Measurements from ENCODE around the gene ZNF595. TPM values are rescaled to one million over a fixed set of nuclear protein-coding genes. Genes with fewer than 3 reads are reported as not detected.
"Not testable (repeated sequence)": the region's sequence is repeated elsewhere in the genome, so short reads cannot be mapped to it uniquely, and the experiment has no call there.

Gene ZNF595
- total RNA-seq, 1 experiment from 2014 or later, result 36.7 TPM

DNA sequence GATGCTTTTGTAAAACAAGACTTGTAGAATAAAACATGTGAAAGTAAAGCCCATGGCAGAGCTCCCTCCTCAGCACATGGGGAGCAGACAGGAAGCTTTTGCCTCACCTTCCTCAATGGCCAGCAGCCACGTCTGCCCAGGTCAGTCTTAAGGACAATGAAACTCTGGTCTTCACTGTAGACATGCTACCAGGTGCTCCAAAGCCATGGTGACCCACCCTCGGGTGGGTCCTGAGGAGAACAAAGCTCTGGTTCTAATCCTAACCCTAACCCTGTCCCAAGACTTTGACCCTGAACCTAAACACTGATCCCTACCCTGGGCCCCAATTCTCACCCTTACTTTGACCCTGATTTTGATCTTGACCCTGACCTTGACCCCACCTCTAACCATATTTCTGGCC, 30.2 kb upstream of the ZNF595 start:
- intact Hi-C loops (cut with micrococcal nuclease; ENCODE audit: unreplicated experiment); in situ Hi-C loops (cut with HindIII; ENCODE audit: low pct_unique_long_range_greater_than_20kb, low sequenced_read_pairs); H3K36me3 ChIP-seq (ENCODE audit: control insufficient read depth, insufficient read depth, low read length); POLR2A ChIA-PET; ATAC-seq; H3K4me1 ChIP-seq (ENCODE audit: control insufficient read depth, insufficient read depth, low read length); H3K27me3 ChIP-seq (ENCODE audit: control insufficient read depth, insufficient read depth, low read length); BruUV-seq (replicated peaks); H3K9me3 ChIP-seq (ENCODE audit: control insufficient read depth, insufficient read depth, low read depth, low read length); H3K27ac ChIP-seq (ENCODE audit: low read length); DNase-seq (ENCODE audit: low read depth, low spot score); CTCF ChIA-PET; H3K4me3 ChIP-seq (ENCODE audit: low read depth in 2 of 2, low read length in 2 of 2): not testable (repeated sequence)

DNA sequence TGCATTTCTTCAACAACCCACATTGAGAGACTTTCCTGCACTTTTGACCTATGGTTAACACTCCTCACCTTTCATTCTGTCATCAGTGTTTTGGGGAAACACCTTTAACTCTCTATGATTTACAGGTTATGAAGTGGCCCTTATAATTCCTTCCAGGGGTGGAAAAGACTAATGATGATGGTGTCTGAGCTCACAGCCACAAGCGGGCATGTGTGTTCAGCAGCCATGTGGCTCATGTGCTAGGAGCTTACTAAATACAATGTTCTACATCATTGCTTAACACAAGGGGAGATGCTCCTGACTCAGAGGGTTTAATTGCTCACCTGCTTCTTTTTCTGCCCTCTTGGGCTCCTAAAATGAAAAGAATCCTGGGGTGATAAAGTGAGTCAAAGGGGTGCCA, 28.8 kb upstream of the ZNF595 start:
- intact Hi-C loops (cut with micrococcal nuclease; ENCODE audit: unreplicated experiment); H3K4me3 ChIP-seq (ENCODE audit: low read depth in 2 of 2, low read length in 2 of 2); ATAC-seq; CTCF ChIA-PET; H3K27me3 ChIP-seq (ENCODE audit: control insufficient read depth, insufficient read depth, low read length); BruUV-seq (replicated peaks); H3K4me1 ChIP-seq (ENCODE audit: control insufficient read depth, insufficient read depth, low read length); H3K9me3 ChIP-seq (ENCODE audit: control insufficient read depth, insufficient read depth, low read depth, low read length); H3K36me3 ChIP-seq (ENCODE audit: control insufficient read depth, insufficient read depth, low read length); in situ Hi-C loops (cut with HindIII; ENCODE audit: low pct_unique_long_range_greater_than_20kb, low sequenced_read_pairs); DNase-seq (ENCODE audit: low read depth, low spot score); H3K27ac ChIP-seq (ENCODE audit: low read length); POLR2A ChIA-PET: not testable (repeated sequence)

DNA sequence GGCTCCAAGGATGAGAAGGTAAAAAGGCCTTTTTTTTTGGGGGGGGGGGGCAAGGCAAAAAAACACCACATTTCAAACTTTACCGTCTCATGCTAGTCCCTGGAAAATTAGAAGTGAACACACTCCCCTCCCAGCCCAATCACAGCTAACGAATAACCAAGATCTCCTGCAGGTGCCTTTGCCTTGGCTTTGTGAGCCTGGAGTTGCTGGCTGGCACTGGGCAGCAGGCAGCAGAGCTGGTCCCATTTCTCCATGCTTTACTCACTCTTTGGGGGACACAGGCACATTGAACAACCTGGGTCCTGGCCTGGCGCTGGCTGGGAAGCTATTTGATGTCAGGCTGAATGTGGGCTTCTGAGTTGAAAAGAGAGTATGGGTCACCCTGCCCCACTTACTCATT, 25.6 kb upstream of the ZNF595 start:
- H3K4me1 ChIP-seq (ENCODE audit: control insufficient read depth, insufficient read depth, low read length); BruUV-seq (replicated peaks); DNase-seq (ENCODE audit: low read depth, low spot score); H3K9me3 ChIP-seq (ENCODE audit: control insufficient read depth, insufficient read depth, low read depth, low read length); CTCF ChIA-PET; H3K27me3 ChIP-seq (ENCODE audit: control insufficient read depth, insufficient read depth, low read length); intact Hi-C loops (cut with micrococcal nuclease; ENCODE audit: unreplicated experiment); in situ Hi-C loops (cut with HindIII; ENCODE audit: low pct_unique_long_range_greater_than_20kb, low sequenced_read_pairs); H3K4me3 ChIP-seq (ENCODE audit: low read depth in 2 of 2, low read length in 2 of 2); H3K27ac ChIP-seq (ENCODE audit: low read length); H3K36me3 ChIP-seq (ENCODE audit: control insufficient read depth, insufficient read depth, low read length); ATAC-seq; POLR2A ChIA-PET: not testable (repeated sequence)

DNA sequence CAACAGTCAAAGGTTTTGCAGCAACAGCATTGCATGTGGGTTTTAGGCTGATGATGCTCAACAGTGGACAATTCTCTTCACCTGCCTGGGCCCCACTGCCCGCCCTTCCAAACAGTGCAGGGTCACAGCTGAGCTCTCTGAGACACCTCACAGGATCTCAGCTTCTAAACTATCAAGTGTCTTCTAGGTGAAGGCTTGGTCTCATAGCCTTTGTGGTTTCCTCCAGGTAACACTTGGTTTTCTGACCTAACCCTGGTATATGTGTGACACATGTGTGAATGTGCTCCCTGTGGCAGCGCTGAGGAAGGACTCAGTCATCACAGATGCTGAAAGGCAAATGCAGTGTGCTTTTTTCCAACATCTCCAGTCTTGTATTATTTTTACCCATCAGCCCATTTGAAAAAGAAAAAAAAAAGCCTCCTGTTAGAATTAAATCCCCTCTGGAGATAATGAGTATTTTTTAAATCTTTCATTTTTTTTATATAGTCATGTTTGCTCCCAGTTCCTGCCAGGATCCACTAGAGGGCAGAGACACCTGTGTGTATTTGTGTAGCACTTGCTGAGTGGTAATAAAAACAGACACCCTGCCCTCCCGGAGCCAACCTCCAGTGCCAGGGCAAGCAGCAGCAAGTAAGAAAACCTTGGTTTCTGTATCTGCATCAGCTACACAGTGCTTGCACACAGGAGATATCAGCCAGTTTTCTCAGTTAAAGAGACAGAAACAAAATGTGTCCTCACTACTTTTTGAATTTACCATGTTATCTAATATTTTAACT, 24.2 kb upstream of the ZNF595 start:
- DNase-seq (ENCODE audit: low read depth, low spot score); POLR2A ChIA-PET; H3K4me1 ChIP-seq (ENCODE audit: control insufficient read depth, insufficient read depth, low read length); H3K27ac ChIP-seq (ENCODE audit: low read length); H3K36me3 ChIP-seq (ENCODE audit: control insufficient read depth, insufficient read depth, low read length); H3K9me3 ChIP-seq (ENCODE audit: control insufficient read depth, insufficient read depth, low read depth, low read length); ATAC-seq; CTCF ChIA-PET; H3K27me3 ChIP-seq (ENCODE audit: control insufficient read depth, insufficient read depth, low read length); H3K4me3 ChIP-seq (ENCODE audit: low read depth in 2 of 2, low read length in 2 of 2); BruUV-seq (replicated peaks); in situ Hi-C loops (cut with HindIII; ENCODE audit: low pct_unique_long_range_greater_than_20kb, low sequenced_read_pairs); intact Hi-C loops (cut with micrococcal nuclease; ENCODE audit: unreplicated experiment): not testable (repeated sequence)

DNA sequence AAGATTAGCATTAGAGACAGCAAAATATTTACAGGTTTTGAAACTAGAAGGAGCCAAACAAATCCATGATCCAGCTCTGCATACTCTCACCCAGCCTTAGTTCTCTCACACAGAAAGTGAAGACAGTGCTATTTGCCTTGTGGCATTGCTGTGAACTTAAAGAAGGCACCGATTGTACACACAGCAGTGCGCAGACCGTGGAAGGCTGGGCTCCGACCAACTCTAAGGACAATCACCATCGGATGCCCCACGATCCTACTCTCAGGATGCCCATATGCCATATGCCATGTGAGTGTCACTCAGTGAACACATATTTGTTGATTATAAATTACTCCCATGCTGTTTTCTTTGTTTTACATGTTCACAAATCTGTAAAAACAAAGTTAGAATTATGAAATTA, 19.8 kb upstream of the ZNF595 start:
- in situ Hi-C loops (cut with HindIII; ENCODE audit: low pct_unique_long_range_greater_than_20kb, low sequenced_read_pairs); H3K9me3 ChIP-seq (ENCODE audit: control insufficient read depth, insufficient read depth, low read depth, low read length); H3K4me3 ChIP-seq (ENCODE audit: low read depth in 2 of 2, low read length in 2 of 2); H3K27ac ChIP-seq (ENCODE audit: low read length); CTCF ChIA-PET; DNase-seq (ENCODE audit: low read depth, low spot score); ATAC-seq; H3K36me3 ChIP-seq (ENCODE audit: control insufficient read depth, insufficient read depth, low read length); POLR2A ChIA-PET; intact Hi-C loops (cut with micrococcal nuclease; ENCODE audit: unreplicated experiment); BruUV-seq (replicated peaks); H3K27me3 ChIP-seq (ENCODE audit: control insufficient read depth, insufficient read depth, low read length); H3K4me1 ChIP-seq (ENCODE audit: control insufficient read depth, insufficient read depth, low read length): not testable (repeated sequence)

DNA sequence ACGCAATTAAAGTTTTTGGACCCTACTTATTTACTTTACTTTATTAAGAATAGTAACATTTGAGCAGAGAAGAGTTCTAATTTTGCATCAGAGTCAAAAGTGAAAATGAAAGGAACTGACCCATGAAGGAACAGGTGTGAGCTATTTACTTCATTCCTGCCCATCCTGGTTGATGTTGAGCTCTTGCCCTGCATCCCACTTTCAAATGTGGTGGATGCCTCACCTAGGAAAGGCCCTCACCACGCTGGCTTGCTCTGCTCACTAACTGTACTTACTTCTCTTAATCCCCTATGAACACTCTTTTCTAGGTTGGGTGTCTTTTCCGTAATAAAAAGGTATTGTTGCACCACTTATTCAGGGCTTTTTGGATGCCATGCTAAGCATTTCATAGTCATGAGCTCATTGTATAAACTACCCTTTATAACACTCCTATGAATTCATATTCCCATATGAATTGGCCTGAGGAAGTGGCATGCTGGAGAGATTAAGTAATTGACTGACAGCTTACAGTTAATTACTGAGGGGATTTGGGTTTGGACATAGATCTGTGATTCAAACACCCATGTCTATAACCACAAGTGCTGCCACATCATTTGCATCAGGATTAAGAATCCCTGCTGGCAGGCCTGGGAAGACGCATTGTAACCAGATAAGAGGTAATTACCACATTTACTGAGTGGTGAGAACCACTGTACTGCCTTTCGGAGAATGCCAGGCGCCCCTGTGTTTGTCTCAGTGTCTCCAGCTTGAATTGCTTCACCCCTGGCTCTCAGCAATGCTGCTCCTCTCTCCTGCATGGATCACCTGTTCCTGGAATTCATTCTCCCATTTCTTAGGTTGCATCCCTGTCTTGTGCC, 16.3 kb upstream of the ZNF595 start:
- H3K4me3 ChIP-seq (ENCODE audit: low read depth in 2 of 2, low read length in 2 of 2); H3K4me1 ChIP-seq (ENCODE audit: control insufficient read depth, insufficient read depth, low read length); H3K27me3 ChIP-seq (ENCODE audit: control insufficient read depth, insufficient read depth, low read length); ATAC-seq; BruUV-seq (replicated peaks); DNase-seq (ENCODE audit: low read depth, low spot score); CTCF ChIA-PET; in situ Hi-C loops (cut with HindIII; ENCODE audit: low pct_unique_long_range_greater_than_20kb, low sequenced_read_pairs); H3K27ac ChIP-seq (ENCODE audit: low read length); H3K36me3 ChIP-seq (ENCODE audit: control insufficient read depth, insufficient read depth, low read length); intact Hi-C loops (cut with micrococcal nuclease; ENCODE audit: unreplicated experiment); H3K9me3 ChIP-seq (ENCODE audit: control insufficient read depth, insufficient read depth, low read depth, low read length): not testable (repeated sequence)
- POLR2A ChIA-PET, result interaction anchor here (1.5 kb wide), 1 partner anchor 12 kb away, joined by 7 read pairs; no protein-coding TSS in a partner anchor

DNA sequence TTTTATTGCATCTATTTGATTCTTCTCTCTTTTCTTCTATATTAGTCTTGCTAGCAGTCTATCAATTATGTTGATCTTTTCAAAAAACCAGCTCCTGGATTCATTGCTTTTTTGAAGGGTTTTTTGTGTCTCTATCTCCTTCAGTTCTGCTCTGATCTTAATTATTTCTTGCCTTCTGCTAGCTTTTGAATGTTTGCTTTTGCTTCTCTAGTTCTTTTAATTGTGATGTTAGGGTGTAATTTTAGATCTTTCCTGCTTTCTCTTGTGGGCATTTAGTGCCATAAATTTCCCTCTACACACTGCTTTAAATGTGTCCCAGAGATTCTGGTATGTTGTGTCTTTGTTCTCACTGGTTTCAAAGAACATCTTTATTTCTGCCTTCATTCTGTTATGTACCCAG, 14.9 kb upstream of the ZNF595 start:
- H3K36me3 ChIP-seq (ENCODE audit: control insufficient read depth, insufficient read depth, low read length); in situ Hi-C loops (cut with HindIII; ENCODE audit: low pct_unique_long_range_greater_than_20kb, low sequenced_read_pairs); H3K4me1 ChIP-seq (ENCODE audit: control insufficient read depth, insufficient read depth, low read length); H3K27ac ChIP-seq (ENCODE audit: low read length); POLR2A ChIA-PET; ATAC-seq; H3K27me3 ChIP-seq (ENCODE audit: control insufficient read depth, insufficient read depth, low read length); BruUV-seq (replicated peaks); H3K4me3 ChIP-seq (ENCODE audit: low read depth in 2 of 2, low read length in 2 of 2); intact Hi-C loops (cut with micrococcal nuclease; ENCODE audit: unreplicated experiment); H3K9me3 ChIP-seq (ENCODE audit: control insufficient read depth, insufficient read depth, low read depth, low read length); DNase-seq (ENCODE audit: low read depth, low spot score); CTCF ChIA-PET: not testable (repeated sequence)
